Ishikawa (cell line): ENCODE results near the gene CCDC61.

Experiments used
- CEBPB ChIP-seq: IDR thresholded peaks from 2 replicates; pipeline ENCODE4 v1.6.1; 2012
- CREB1 ChIP-seq: IDR thresholded peaks from 2 replicates; pipeline ENCODE4 v1.6.1; 2012; ENCODE audit warnings: low read depth
- EGR1 ChIP-seq: IDR thresholded peaks from 2 replicates; pipeline ENCODE4 v1.6.1; 2012
- EP300 ChIP-seq: IDR thresholded peaks from 2 replicates; pipeline ENCODE4 v1.6.1; 2012; ENCODE audit warnings: borderline replicate concordance
- FOXM1 ChIP-seq: IDR thresholded peaks from 2 replicates; pipeline ENCODE4 v1.6.1; 2012; ENCODE audit warnings: low read depth, borderline replicate concordance
- MAX ChIP-seq: IDR thresholded peaks from 2 replicates; pipeline ENCODE4 v1.6.1; 2012
- NFIC ChIP-seq: IDR thresholded peaks from 2 replicates; pipeline ENCODE4 v1.6.1; 2012
- RAD21 ChIP-seq: IDR thresholded peaks from 2 replicates; pipeline ENCODE4 v1.6.1; 2012; ENCODE audit warnings: low read depth
- REST ChIP-seq: IDR thresholded peaks from 2 replicates; pipeline ENCODE4 v1.6.1; 2012; ENCODE audit warnings: low read depth, mild to moderate bottlenecking
- TAF1 ChIP-seq: IDR thresholded peaks from 2 replicates; pipeline ENCODE4 v1.6.1; 2012; ENCODE audit warnings: low read depth, mild to moderate bottlenecking
- TCF12 ChIP-seq: IDR thresholded peaks from 2 replicates; pipeline ENCODE4 v1.6.1; 2012; ENCODE audit warnings: low read depth
- TEAD4 ChIP-seq: IDR thresholded peaks from 2 replicates; pipeline ENCODE4 v1.6.1; 2012
- USF1 ChIP-seq: IDR thresholded peaks from 2 replicates; pipeline ENCODE4 v1.6.1; 2012
- YY1 ChIP-seq: IDR thresholded peaks from 2 replicates; pipeline ENCODE4 v1.6.1; 2012; ENCODE audit warnings: low read depth
- ZBTB7A ChIP-seq: IDR thresholded peaks from 2 replicates; pipeline ENCODE4 v1.6.1; 2012; ENCODE audit warnings: low read depth

CCDC61 gene

GRCh38 chr19:46019270-46019669 is 24.0 kb downstream of the CCDC61 start:
- no peak for TF ChIP-seq CEBPB
- no peak for TF ChIP-seq FOXM1
- TF ChIP-seq ZBTB7A = no peak
- TF ChIP-seq USF1 = no peak
- TF ChIP-seq RAD21 = no peak
- no peak for TF ChIP-seq TAF1
- TF ChIP-seq TEAD4 = no peak
- TF ChIP-seq YY1 = no peak
- TF ChIP-seq NFIC = no peak
- no peak for TF ChIP-seq CREB1
- TF ChIP-seq EGR1 = no peak
- TF ChIP-seq REST = no peak
- TF ChIP-seq MAX = no peak
- TF ChIP-seq EP300 = no peak
- TF ChIP-seq TCF12 = no peak

GRCh38 chr19:46020819-46021125 is 25.5 kb downstream of the CCDC61 start:
- TF ChIP-seq EP300 (no peak), CREB1 (no peak), EGR1 (no peak), REST (no peak), TCF12 (no peak), TEAD4 (no peak), FOXM1 (no peak), TAF1 (no peak), USF1 (no peak), YY1 (no peak)

- no peak for TF ChIP-seq ZBTB7A
Measured at GRCh38 chr19:46021531-46022041, 26.3 kb downstream of the CCDC61 start.

- TF ChIP-seq EP300 = no peak
Measured at GRCh38 chr19:46022061-46022430, 26.8 kb downstream of the CCDC61 start.

- TF ChIP-seq EP300 = no peak
- no peak for TF ChIP-seq REST
- no peak for TF ChIP-seq RAD21
- TF ChIP-seq CEBPB = no peak
- TF ChIP-seq EGR1 = no peak
- no peak for TF ChIP-seq CREB1
- TF ChIP-seq ZBTB7A = no peak
- TF ChIP-seq TAF1 = no peak
- TF ChIP-seq YY1 = no peak
- no peak for TF ChIP-seq MAX
Measured at GRCh38 chr19:46022431-46023310, 27.4 kb downstream of the CCDC61 start, which contains the start of gene PGLYRP1. TSS of gene PGLYRP1 (minus strand) at chr19:46023053. CDS start at chr19:46023021, 32 bp downstream.
